Central memory CD8-positive, alpha-beta T cell (primary cell): Measurements from ENCODE around the gene DNAJC22.
A peak's percentile ranks its signal among the peaks of the same experiment; 100 is the strongest.
"Not testable (repeated sequence)": the region's sequence is repeated elsewhere in the genome, so short reads cannot be mapped to it uniquely, and the experiment has no call there.

Source experiments
- ATAC-seq: fragments of 150-1000 bp; cut with Tn5 transposase; replicated peaks from 2 replicates; pipeline ENCODE4 v1.10.0; 2022; ENCODE audit warnings: mild to moderate bottlenecking, moderate FRiP score, moderate number of reproducible peaks; ENCODE audit not compliant: poor library complexity, severe bottlenecking; ENCODE audit errors: extremely low read depth
- DNase-seq, 2 donors: peaks; one replicate each; pipeline ENCODE4 v3.0.0; 2021; ENCODE audit warnings: low spot score in 2 of 2
- H3K27ac Mint-ChIP-seq: one replicate; pipeline ENCODE4 v1.8.0; 2022; ENCODE audit warnings: low read depth, mild to moderate bottlenecking, moderate library complexity, mixed read lengths
- H3K27me3 Mint-ChIP-seq: one replicate; pipeline ENCODE4 v1.8.0; 2022; ENCODE audit warnings: mixed read lengths
- H3K36me3 Mint-ChIP-seq: one replicate; pipeline ENCODE4 v1.8.0; 2022; ENCODE audit warnings: mild to moderate bottlenecking, moderate library complexity, mixed read lengths; ENCODE audit not compliant: insufficient read depth
- H3K4me1 Mint-ChIP-seq: one replicate; pipeline ENCODE4 v1.8.0; 2022; ENCODE audit warnings: mixed read lengths
- H3K4me3 Mint-ChIP-seq: one replicate; pipeline ENCODE4 v1.8.0; 2022; ENCODE audit warnings: mild to moderate bottlenecking, moderate library complexity, mixed read lengths
- H3K9me3 Mint-ChIP-seq: one replicate; pipeline ENCODE4 v1.8.0; 2022; ENCODE audit warnings: mixed read lengths

DNAJC22 gene

GRCh38 chr12:49370539-49370938 is 23.9 kb downstream of the DNAJC22 start:
- Mint-ChIP-seq H3K4me1 (peaks cover 19% of the 10 kb centered on the region), H3K27me3 (no peaks in the 10 kb centered on the region)

GRCh38 chr12:49375406-49375805 is 28.7 kb downstream of the DNAJC22 start:
- Mint-ChIP-seq H3K9me3 (no peaks in the 10 kb centered on the region), H3K27me3 (no peaks in the 10 kb centered on the region), H3K4me3 (no peak overlapping the region), H3K4me1 (no peaks in the 10 kb centered on the region), H3K36me3 (peaks cover 1% of the 10 kb centered on the region), H3K27ac (no peak overlapping the region)
- DNase-seq (no peak), ATAC-seq (no peak)

More at GRCh38 chr12:49370539-49370938, 23.9 kb downstream of the DNAJC22 start:
- ATAC-seq (no peak), DNase-seq (no peak)
- Mint-ChIP-seq H3K9me3 (no peaks in the 10 kb centered on the region), H3K4me3 (no peak overlapping the region), H3K27ac (no peak overlapping the region), H3K36me3 (peaks cover 4% of the 10 kb centered on the region)

- no peaks in the 10 kb centered on the region for H3K9me3 Mint-ChIP-seq
- H3K4me3 Mint-ChIP-seq: no peak overlapping the region
- no peaks in the 10 kb centered on the region for H3K27me3 Mint-ChIP-seq
- peaks cover 1% of the 10 kb centered on the region for H3K36me3 Mint-ChIP-seq
- H3K4me1 Mint-ChIP-seq: no peaks in the 10 kb centered on the region
- no peak overlapping the region for H3K27ac Mint-ChIP-seq
- ATAC-seq (no peak), DNase-seq (no peak)
Measured at GRCh38 chr12:49377386-49377785, 30.7 kb downstream of the DNAJC22 start.

- not testable (repeated sequence) for ATAC-seq, H3K27me3 Mint-ChIP-seq, H3K27ac Mint-ChIP-seq, H3K36me3 Mint-ChIP-seq, H3K4me1 Mint-ChIP-seq, DNase-seq, H3K9me3 Mint-ChIP-seq, H3K4me3 Mint-ChIP-seq
Measured at GRCh38 chr12:49380184-49380583, 33.5 kb downstream of the DNAJC22 start.

- DNase-seq (peak; percentile 35 to 40), ATAC-seq (peak; percentile 88)
- peaks cover 4% of the 10 kb centered on the region for H3K36me3 Mint-ChIP-seq
- no peaks in the 10 kb centered on the region for H3K9me3 Mint-ChIP-seq
- no peak overlapping the region for H3K27ac Mint-ChIP-seq
- peak overlapping the region; percentile 10 for H3K4me3 Mint-ChIP-seq
- no peaks in the 10 kb centered on the region for H3K27me3 Mint-ChIP-seq
- no peaks in the 10 kb centered on the region for H3K4me1 Mint-ChIP-seq
Measured at GRCh38 chr12:49388682-49389386, 42.1 kb downstream of the DNAJC22 start.

- Mint-ChIP-seq H3K27me3 (no peaks in the 10 kb centered on the region), H3K4me1 (no peaks in the 10 kb centered on the region), H3K4me3 (peak overlapping the region; percentile 10), H3K36me3 (peaks cover 4% of the 10 kb centered on the region), H3K9me3 (no peaks in the 10 kb centered on the region), H3K27ac (no peak overlapping the region)
- no peak for DNase-seq
- no peak for ATAC-seq
Measured at GRCh38 chr12:49389387-49389703, 42.7 kb downstream of the DNAJC22 start.

- no peak for ATAC-seq
- no peak for DNase-seq
- H3K4me1 Mint-ChIP-seq: no peaks in the 10 kb centered on the region
- no peaks in the 10 kb centered on the region for H3K9me3 Mint-ChIP-seq
- no peak overlapping the region for H3K4me3 Mint-ChIP-seq
- no peak overlapping the region for H3K27ac Mint-ChIP-seq
- no peaks in the 10 kb centered on the region for H3K27me3 Mint-ChIP-seq
- peaks cover 1% of the 10 kb centered on the region for H3K36me3 Mint-ChIP-seq
Measured at GRCh38 chr12:49397000-49397399, 50.3 kb downstream of the DNAJC22 start.

GRCh38 chr12:49400304-49400703 is 53.6 kb downstream of the DNAJC22 start:
- Mint-ChIP-seq H3K4me3 (no peak overlapping the region), H3K27me3 (no peaks in the 10 kb centered on the region), H3K9me3 (no peaks in the 10 kb centered on the region), H3K27ac (no peak overlapping the region), H3K36me3 (peaks cover 1% of the 10 kb centered on the region), H3K4me1 (peaks cover 5% of the 10 kb centered on the region)
- DNase-seq (no peak), ATAC-seq (no peak)
